T-helper 2 cell (primary cell): ENCODE results near the gene LENG1.

Source experiments
- DNase-seq, 5 experiments: peaks; one replicate each; pipeline versions ENCODE4 v3.0.0 to v3.0.0-alpha.2; 2012 to 2022

The LENG1 gene

DNA sequence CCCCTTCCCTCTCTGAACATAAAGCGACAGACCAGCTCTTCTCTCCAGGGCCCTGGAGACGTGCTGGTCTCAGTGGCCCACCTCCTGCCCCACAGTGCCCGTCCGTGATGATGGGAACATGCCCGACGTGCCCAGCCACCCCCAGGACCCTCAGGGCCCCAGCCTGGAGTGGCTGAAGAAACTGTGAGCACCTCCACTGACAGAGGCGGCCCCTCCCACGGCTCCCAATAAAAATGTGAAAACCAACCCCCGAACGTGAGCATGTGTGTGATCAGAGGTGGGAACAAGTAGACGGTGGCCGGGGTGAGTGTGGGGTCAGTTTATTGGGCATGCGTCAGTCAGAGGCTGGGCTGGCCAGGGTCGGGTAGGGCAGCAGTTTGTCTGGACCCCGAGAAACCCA lies 52.8 kb downstream of the LENG1 start:
- DNase-seq = no peak

DNA sequence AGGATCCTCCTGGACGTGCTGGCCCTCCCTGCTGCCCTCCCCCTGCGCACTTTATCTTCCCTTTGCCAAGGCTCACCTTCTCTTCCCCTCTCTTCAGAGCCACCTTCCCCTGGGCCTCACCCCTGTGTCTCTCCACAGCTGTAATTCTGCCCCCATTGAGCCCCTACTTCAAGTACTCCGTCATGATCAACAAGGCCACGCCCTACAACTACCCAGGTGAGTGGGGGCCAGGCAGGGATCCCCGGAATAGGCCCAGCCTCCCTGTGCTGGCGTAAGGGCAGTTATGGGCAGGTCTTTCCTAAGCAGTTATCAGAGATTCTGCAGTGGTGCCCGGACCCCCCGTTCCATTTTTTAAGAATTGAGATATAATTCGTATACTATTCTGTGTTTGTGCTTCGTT lies 53.7 kb downstream of the LENG1 start:
- DNase-seq = no peak
